ENCODE measurements around the gene UNC13A.

DNA sequence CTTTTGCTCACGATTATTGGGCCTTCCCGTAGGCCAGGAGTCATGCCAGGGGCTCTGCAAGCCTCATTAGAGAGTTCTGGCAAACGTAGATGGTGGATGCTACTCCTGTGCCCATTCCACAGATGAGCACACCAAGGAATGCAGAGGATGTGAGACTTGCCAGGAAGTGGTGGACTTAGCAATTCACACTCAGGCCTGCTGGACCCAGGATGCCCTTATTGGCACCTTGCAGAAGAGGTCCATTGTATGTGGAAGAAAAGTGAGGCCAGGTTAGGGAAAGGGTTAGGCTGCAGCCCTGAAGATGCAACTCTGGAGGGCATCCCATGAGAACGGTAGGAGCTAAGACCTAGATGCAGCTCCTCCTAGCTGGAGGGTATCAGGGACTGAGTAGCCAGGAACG lies 5.9 kb downstream of the UNC13A start:
- TF ChIP-seq FOSL2 (IDR thresholded peaks at IDR 0.05; ENCODE audit: borderline replicate concordance, low read depth) = no peak
- TF ChIP-seq, protein P1, sequence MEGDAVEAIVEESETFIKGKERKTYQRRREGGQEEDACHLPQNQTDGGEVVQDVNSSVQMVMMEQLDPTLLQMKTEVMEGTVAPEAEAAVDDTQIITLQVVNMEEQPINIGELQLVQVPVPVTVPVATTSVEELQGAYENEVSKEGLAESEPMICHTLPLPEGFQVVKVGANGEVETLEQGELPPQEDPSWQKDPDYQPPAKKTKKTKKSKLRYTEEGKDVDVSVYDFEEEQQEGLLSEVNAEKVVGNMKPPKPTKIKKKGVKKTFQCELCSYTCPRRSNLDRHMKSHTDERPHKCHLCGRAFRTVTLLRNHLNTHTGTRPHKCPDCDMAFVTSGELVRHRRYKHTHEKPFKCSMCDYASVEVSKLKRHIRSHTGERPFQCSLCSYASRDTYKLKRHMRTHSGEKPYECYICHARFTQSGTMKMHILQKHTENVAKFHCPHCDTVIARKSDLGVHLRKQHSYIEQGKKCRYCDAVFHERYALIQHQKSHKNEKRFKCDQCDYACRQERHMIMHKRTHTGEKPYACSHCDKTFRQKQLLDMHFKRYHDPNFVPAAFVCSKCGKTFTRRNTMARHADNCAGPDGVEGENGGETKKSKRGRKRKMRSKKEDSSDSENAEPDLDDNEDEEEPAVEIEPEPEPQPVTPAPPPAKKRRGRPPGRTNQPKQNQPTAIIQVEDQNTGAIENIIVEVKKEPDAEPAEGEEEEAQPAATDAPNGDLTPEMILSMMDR (IDR thresholded peaks at IDR 0.05) = no peak
